ENCODE measurements around the gene CAMK1D. TPM values are rescaled to one million over a fixed set of nuclear protein-coding genes. Genes with fewer than 3 reads are reported as not detected.
"Not testable (repeated sequence)": the region's sequence is repeated elsewhere in the genome, so short reads cannot be mapped to it uniquely, and the experiment has no call there.

Gene CAMK1D
- total RNA-seq, 1 experiment from 2014 or later = 0.63 TPM

- no peaks in the 10 kb centered on the region for H3K36me3 ChIP-seq (ENCODE audit: insufficient read depth, low read length)
- H3K9ac ChIP-seq (ENCODE audit: low read length) = no peak overlapping the region
- H3K79me2 ChIP-seq (ENCODE audit: low read length) = no peaks in the 10 kb centered on the region
- no peak overlapping the region for H2AFZ ChIP-seq (ENCODE audit: low read length)
- no peaks in the 10 kb centered on the region for H3K4me1 ChIP-seq (ENCODE audit: low read length)
- no peak overlapping the region for H3K27ac ChIP-seq (ENCODE audit: low read length)
- no peaks in the 10 kb centered on the region for H3K9me2 ChIP-seq (replicated peaks; ENCODE audit: insufficient read depth, low read length)
- no peaks in the 10 kb centered on the region for H3K9me3 ChIP-seq (ENCODE audit: low read length)
- H3K4me3 ChIP-seq (ENCODE audit: low read length) = no peak overlapping the region
- no peak for DNase-seq
- H3K4me2 ChIP-seq (ENCODE audit: low read depth, low read length, poor library complexity, severe bottlenecking) = no peak overlapping the region
- H4K20me1 ChIP-seq (ENCODE audit: insufficient read depth, low read depth, low read length) = no peaks in the 10 kb centered on the region
- no peaks in the 10 kb centered on the region for H3K27me3 ChIP-seq (ENCODE audit: low read length)
These were observed 15.2 kb upstream of the CAMK1D start for GRCh38 chr10:12334186-12334530.

- not testable (repeated sequence) for H3K79me2 ChIP-seq (ENCODE audit: low read length); H3K4me1 ChIP-seq (ENCODE audit: low read length); H3K9me3 ChIP-seq (ENCODE audit: low read length)
These were observed 14.2 kb upstream of the CAMK1D start for GRCh38 chr10:12335169-12335568.

GRCh38 chr10:12337453-12338372, 11.6 kb upstream of the CAMK1D start:
- Histone ChIP-seq H3K9me2 (replicated peaks; ENCODE audit: insufficient read depth, low read length) (no peaks in the 10 kb centered on the region), H2AFZ (ENCODE audit: low read length) (no peak overlapping the region), H3K4me2 (ENCODE audit: low read depth, low read length, poor library complexity, severe bottlenecking) (no peak overlapping the region), H3K4me3 (ENCODE audit: low read length) (no peak overlapping the region), H3K9me3 (ENCODE audit: low read length) (no peaks in the 10 kb centered on the region), H3K27ac (ENCODE audit: low read length) (no peak overlapping the region), H3K79me2 (ENCODE audit: low read length) (no peaks in the 10 kb centered on the region), H3K9ac (ENCODE audit: low read length) (no peak overlapping the region), H3K36me3 (ENCODE audit: insufficient read depth, low read length) (no peaks in the 10 kb centered on the region), H3K4me1 (ENCODE audit: low read length) (no peaks in the 10 kb centered on the region), H4K20me1 (ENCODE audit: insufficient read depth, low read depth, low read length) (no peaks in the 10 kb centered on the region), H3K27me3 (ENCODE audit: low read length) (no peaks in the 10 kb centered on the region)
- DNase-seq = no peak

More at GRCh38 chr10:12335169-12335568, 14.2 kb upstream of the CAMK1D start:
- not testable (repeated sequence) for H3K9me2 ChIP-seq (replicated peaks; ENCODE audit: insufficient read depth, low read length); DNase-seq; H3K27ac ChIP-seq (ENCODE audit: low read length); H3K27me3 ChIP-seq (ENCODE audit: low read length); H4K20me1 ChIP-seq (ENCODE audit: insufficient read depth, low read depth, low read length); H3K4me3 ChIP-seq (ENCODE audit: low read length); H3K36me3 ChIP-seq (ENCODE audit: insufficient read depth, low read length); H2AFZ ChIP-seq (ENCODE audit: low read length); H3K9ac ChIP-seq (ENCODE audit: low read length); H3K4me2 ChIP-seq (ENCODE audit: low read depth, low read length, poor library complexity, severe bottlenecking)

- no peak overlapping the region for H3K27ac ChIP-seq (ENCODE audit: low read length)
- H2AFZ ChIP-seq (ENCODE audit: low read length) = no peak overlapping the region
- DNase-seq = no peak
These were observed 10.4 kb upstream of the CAMK1D start for GRCh38 chr10:12338981-12339380.

GRCh38 chr10:12340371-12340770, 9.0 kb upstream of the CAMK1D start:
- DNase-seq = no peak
- Histone ChIP-seq H3K9me2 (replicated peaks; ENCODE audit: insufficient read depth, low read length) (no peaks in the 10 kb centered on the region), H3K4me1 (ENCODE audit: low read length) (no peaks in the 10 kb centered on the region), H4K20me1 (ENCODE audit: insufficient read depth, low read depth, low read length) (no peaks in the 10 kb centered on the region), H2AFZ (ENCODE audit: low read length) (no peak overlapping the region), H3K4me2 (ENCODE audit: low read depth, low read length, poor library complexity, severe bottlenecking) (no peak overlapping the region), H3K36me3 (ENCODE audit: insufficient read depth, low read length) (no peaks in the 10 kb centered on the region), H3K27me3 (ENCODE audit: low read length) (no peaks in the 10 kb centered on the region), H3K27ac (ENCODE audit: low read length) (no peak overlapping the region), H3K9ac (ENCODE audit: low read length) (no peak overlapping the region), H3K79me2 (ENCODE audit: low read length) (no peaks in the 10 kb centered on the region), H3K9me3 (ENCODE audit: low read length) (no peaks in the 10 kb centered on the region), H3K4me3 (ENCODE audit: low read length) (no peak overlapping the region)

More at GRCh38 chr10:12338981-12339380, 10.4 kb upstream of the CAMK1D start:
- no peaks in the 10 kb centered on the region for H3K4me1 ChIP-seq (ENCODE audit: low read length)
- no peaks in the 10 kb centered on the region for H3K27me3 ChIP-seq (ENCODE audit: low read length)
- H3K9me3 ChIP-seq (ENCODE audit: low read length) = no peaks in the 10 kb centered on the region
- no peak overlapping the region for H3K9ac ChIP-seq (ENCODE audit: low read length)
- H3K9me2 ChIP-seq (replicated peaks; ENCODE audit: insufficient read depth, low read length) = no peaks in the 10 kb centered on the region
- no peaks in the 10 kb centered on the region for H3K36me3 ChIP-seq (ENCODE audit: insufficient read depth, low read length)
- no peaks in the 10 kb centered on the region for H4K20me1 ChIP-seq (ENCODE audit: insufficient read depth, low read depth, low read length)
- H3K79me2 ChIP-seq (ENCODE audit: low read length) = no peaks in the 10 kb centered on the region
- H3K4me2 ChIP-seq (ENCODE audit: low read depth, low read length, poor library complexity, severe bottlenecking) = no peak overlapping the region
- H3K4me3 ChIP-seq (ENCODE audit: low read length) = no peak overlapping the region

- DNase-seq = no peak
- no peak overlapping the region for H3K9ac ChIP-seq (ENCODE audit: low read length)
- no peaks in the 10 kb centered on the region for H4K20me1 ChIP-seq (ENCODE audit: insufficient read depth, low read depth, low read length)
- H3K9me3 ChIP-seq (ENCODE audit: low read length) = no peaks in the 10 kb centered on the region
- H3K4me3 ChIP-seq (ENCODE audit: low read length) = no peak overlapping the region
- no peaks in the 10 kb centered on the region for H3K36me3 ChIP-seq (ENCODE audit: insufficient read depth, low read length)
- no peaks in the 10 kb centered on the region for H3K4me1 ChIP-seq (ENCODE audit: low read length)
- no peak overlapping the region for H2AFZ ChIP-seq (ENCODE audit: low read length)
- no peaks in the 10 kb centered on the region for H3K9me2 ChIP-seq (replicated peaks; ENCODE audit: insufficient read depth, low read length)
- H3K27me3 ChIP-seq (ENCODE audit: low read length) = no peaks in the 10 kb centered on the region
- no peaks in the 10 kb centered on the region for H3K79me2 ChIP-seq (ENCODE audit: low read length)
- no peak overlapping the region for H3K4me2 ChIP-seq (ENCODE audit: low read depth, low read length, poor library complexity, severe bottlenecking)
- no peak overlapping the region for H3K27ac ChIP-seq (ENCODE audit: low read length)
These were observed 8.4 kb upstream of the CAMK1D start for GRCh38 chr10:12340937-12341336.

GRCh38 chr10:12341526-12341925, 7.8 kb upstream of the CAMK1D start:
- Histone ChIP-seq H3K9me3 (ENCODE audit: low read length) (no peaks in the 10 kb centered on the region), H3K9ac (ENCODE audit: low read length) (no peak overlapping the region), H4K20me1 (ENCODE audit: insufficient read depth, low read depth, low read length) (no peaks in the 10 kb centered on the region), H3K79me2 (ENCODE audit: low read length) (no peaks in the 10 kb centered on the region), H3K4me2 (ENCODE audit: low read depth, low read length, poor library complexity, severe bottlenecking) (no peak overlapping the region), H3K4me1 (ENCODE audit: low read length) (no peaks in the 10 kb centered on the region), H3K4me3 (ENCODE audit: low read length) (no peak overlapping the region), H3K27me3 (ENCODE audit: low read length) (no peaks in the 10 kb centered on the region), H3K36me3 (ENCODE audit: insufficient read depth, low read length) (no peaks in the 10 kb centered on the region), H3K27ac (ENCODE audit: low read length) (no peak overlapping the region), H3K9me2 (replicated peaks; ENCODE audit: insufficient read depth, low read length) (no peaks in the 10 kb centered on the region), H2AFZ (ENCODE audit: low read length) (no peak overlapping the region)
- DNase-seq = no peak

DNA sequence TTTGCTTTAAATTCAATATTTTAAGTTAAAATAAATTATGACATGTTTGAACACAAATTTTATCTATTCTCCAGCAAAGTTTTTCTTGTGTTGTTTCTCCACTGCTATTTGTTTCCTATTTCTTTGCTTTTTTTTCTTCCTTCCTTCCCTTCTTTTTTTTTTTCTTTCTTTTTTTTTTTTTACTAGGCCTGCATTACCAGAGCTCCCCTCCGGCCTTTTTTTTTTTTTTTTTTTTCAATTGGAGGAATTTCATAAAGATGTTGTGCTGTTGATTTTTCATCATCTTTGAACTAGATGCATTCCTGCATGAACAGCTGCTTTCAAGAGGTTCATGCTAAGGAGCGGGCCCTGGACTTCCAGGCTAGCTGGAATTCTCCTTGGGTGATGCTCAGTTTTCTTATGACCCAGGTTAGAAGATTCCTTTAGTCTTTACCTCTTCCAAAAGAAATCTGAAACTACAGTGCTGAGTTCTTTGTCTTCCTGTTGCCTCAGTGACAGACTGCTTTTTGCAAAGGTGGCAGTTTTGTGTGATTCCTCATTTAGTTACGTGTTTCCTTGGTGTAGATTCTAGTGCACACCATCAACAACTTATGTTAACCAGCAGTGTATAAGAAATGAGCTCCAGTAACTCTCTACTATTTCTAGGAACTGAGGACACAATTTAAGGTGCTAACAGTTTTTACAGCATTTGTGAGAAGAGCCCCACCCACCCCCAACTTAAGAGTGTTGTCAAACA, 4.8 kb upstream of the CAMK1D start:
- no peaks in the 10 kb centered on the region for H3K9me2 ChIP-seq (replicated peaks; ENCODE audit: insufficient read depth, low read length)
- H3K4me1 ChIP-seq (ENCODE audit: low read length) = peaks cover 4% of the 10 kb centered on the region; the same call in 1 of the 2 replicates
- H4K20me1 ChIP-seq (ENCODE audit: insufficient read depth, low read depth, low read length) = no peaks in the 10 kb centered on the region
- no peaks in the 10 kb centered on the region for H3K9me3 ChIP-seq (ENCODE audit: low read length)
- no peak overlapping the region for H3K4me3 ChIP-seq (ENCODE audit: low read length)
- no peaks in the 10 kb centered on the region for H3K27me3 ChIP-seq (ENCODE audit: low read length)
- no peak overlapping the region for H3K9ac ChIP-seq (ENCODE audit: low read length)
- no peak for DNase-seq
- H3K27ac ChIP-seq (ENCODE audit: low read length) = no peak overlapping the region
- H3K4me2 ChIP-seq (ENCODE audit: low read depth, low read length, poor library complexity, severe bottlenecking) = no peak overlapping the region
- H2AFZ ChIP-seq (ENCODE audit: low read length) = no peak overlapping the region
- H3K79me2 ChIP-seq (ENCODE audit: low read length) = no peaks in the 10 kb centered on the region
- no peaks in the 10 kb centered on the region for H3K36me3 ChIP-seq (ENCODE audit: insufficient read depth, low read length)
